Measurements from ENCODE around the gene TNFRSF25.

- TF ChIP-seq EZH2 (IDR thresholded peaks at IDR 0.05; ENCODE audit: insufficient read depth, poor library complexity, severe bottlenecking), result no peak
- no peak for TF ChIP-seq EZH2phosphoT487 (IDR thresholded peaks at IDR 0.05; ENCODE audit: insufficient read depth, low read depth)
Observed at GRCh38 chr1:6462412-6463119, 3.4 kb downstream of the TNFRSF25 start.
